Stimulated activated CD4-positive, alpha-beta T cell treated with anti-CD3 and anti-CD28 coated beads, TNF-alpha, amount 100 ng/mL, for 1 hour (primary cell): ENCODE data around the gene GJD2.

Source experiments
- DNase-seq, 3 donors: peaks; one replicate each; pipeline ENCODE4 v3.0.0-alpha.2; 2020; ENCODE audit warnings: low read depth in 3 of 3, low spot score in 1 of 3

GJD2 gene

DNA sequence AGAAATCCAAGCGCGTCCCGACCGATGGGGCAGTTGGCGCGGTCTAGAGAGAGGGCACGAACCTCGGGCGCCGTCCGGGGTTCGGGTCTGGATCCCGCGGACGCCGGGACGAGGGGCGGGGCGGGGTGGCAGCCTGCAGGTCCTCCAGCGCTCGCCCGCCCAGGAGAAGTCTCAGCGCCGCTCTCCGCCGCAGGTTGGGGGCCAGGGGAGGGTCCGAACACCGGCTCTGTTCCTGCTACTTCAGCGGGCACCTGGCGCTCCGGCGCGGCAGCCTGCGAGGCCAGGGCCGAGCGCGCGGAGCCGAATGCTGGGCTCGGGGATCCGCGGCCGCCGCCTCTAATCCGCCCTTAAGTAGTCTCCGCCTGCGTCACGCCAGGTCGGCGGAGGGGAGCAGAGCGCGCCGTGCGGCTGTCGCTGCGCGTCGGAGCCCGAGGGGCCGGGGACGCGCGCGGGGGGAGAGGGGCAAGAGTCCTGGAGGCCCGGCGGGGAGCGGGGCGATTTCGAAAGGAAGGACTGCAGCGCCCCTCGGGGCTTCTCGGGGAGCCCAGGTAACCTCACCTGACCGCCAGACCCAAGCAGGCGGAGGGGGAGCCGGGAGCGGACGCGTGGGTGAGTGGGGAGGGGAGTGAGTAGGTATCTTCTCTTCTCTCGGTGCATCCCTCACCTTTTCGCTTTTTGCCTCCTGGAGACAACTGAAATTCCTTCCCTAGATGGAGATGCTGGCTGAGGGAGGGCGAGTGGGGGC, at the start of gene GJD2:
Gene GJD2 (minus strand): TSS at position 325 of the 745 bp plus-strand sequence. CDS start 510 bp downstream, outside the sequence.
- DNase-seq = no peak

- no peak for DNase-seq
Measured at GRCh38 chr15:34804113-34804512, 49.3 kb upstream of the GJD2 start.

- no peak for DNase-seq
Measured at GRCh38 chr15:34802803-34803750, 48.3 kb upstream of the GJD2 start.

- no peak for DNase-seq
Measured at GRCh38 chr15:34802371-34802770, 47.6 kb upstream of the GJD2 start.

DNA sequence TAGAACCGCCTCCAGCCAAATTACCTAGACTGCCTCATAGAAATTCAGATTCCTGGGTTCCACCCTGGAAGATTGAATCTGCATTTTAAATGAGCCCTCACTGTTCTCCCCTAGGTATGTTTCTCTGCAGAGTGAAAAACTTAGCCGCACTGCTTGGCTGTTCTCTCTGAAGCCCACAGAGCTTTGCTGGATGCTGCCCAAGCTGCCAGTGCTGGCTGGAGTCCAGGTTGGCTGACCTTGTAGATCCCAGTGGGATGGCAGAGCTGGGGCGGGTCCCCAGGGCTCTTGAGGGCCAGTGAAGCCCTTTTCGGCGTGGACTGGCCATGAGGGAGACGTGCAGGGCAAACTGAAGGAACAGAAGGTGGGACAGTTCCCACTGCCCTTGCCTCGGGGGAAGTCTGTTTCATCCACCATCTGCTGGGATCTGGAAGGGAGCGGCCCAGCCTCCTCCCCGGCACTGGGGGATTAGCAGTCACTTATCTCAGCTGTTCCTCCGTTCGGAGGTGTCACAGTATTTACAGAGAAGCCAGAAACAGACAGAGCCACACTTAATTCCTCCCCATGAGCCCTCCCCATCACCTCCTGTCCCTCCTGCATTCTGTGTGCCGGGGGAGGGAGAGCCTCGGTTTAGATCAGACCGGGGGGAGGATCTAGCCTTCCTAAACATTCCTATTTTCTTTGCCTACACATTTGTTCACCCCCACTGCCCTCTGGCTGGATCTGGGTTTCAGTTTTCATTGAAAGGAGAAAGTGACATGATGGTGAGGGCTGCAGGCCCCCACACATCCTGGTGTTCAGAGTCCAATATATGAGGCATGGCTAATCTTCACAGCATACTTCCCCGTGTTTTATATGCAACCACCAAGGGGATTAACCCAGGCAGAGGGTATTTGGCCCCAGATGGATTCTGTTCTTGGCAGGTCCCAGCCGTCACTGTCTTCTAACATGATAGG, 44.6 kb upstream of the GJD2 start:
- no peak for DNase-seq

DNA sequence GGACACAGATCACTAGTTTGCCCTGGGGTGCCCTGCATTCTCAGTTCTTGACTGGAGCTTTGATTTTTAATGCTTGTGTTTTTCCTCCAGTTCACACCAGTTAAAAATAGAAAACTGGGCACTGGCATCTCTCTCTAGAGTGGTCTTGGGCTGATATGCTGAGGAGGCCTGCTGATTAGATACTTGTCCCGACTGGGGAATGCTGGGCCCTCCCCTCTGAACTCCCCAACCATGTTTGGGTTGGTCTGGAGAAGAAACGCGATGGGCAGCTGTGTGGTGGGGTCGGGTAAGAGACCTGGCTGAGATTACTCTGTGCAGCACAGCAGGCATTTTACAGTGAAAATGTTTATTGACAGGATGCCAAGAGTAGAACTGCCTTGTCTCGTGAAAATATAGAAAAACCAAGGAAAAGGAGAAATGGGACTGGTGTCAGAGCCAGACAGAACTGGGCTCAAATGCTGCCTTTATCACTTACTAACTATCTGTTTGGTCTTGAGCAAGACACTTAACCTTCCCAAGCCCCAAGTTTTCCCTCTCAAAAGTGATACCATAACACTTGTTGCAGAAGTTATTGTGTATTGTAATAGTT, 42.1 kb upstream of the GJD2 start:
- DNase-seq = no peak

DNA sequence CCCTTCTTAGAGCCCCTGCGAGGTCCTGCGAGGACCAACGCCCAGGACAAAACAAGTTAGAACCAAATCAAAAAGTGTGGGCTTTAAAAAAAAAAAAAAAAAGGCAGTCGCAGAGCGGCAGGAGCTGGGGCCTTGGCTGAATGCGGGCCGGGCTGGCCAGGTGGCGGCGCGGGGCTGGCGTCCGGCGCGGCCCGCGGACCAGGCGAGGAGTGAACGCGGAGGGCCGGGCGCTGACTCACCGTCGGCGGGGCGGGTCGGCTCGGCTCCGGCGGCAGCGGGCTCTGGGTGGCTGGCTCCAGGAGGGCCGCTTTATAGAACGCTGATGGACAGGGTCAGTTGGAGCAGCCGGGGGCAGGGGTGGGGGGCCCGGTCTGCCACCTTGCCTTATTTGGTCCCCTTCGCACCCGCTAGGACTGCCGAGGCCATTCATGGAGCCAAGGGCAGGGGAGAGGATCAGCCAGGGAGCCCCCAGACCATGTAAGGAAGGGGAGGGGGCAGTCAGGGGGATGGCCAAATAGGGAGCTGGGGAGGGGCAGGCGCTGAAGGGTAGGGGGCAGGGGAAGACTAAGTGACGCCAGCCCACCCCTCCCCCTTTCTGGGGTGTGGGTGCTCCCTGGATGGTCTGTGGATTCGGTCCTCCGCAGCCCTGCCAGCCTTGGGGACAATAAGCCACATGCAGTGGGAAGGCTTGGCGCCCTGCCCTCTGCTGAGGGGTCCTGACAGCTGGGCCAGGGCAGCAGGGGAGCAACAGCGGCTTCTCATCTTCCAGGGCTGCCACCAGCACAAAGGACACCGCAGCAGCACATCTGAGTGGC, 40.7 kb upstream of the GJD2 start, which contains the start of gene ACTC1:
Gene ACTC1 (minus strand): TSS at position 283 of the 815 bp plus-strand sequence. CDS start 741 bp downstream, outside the sequence.
- no peak for DNase-seq

DNA sequence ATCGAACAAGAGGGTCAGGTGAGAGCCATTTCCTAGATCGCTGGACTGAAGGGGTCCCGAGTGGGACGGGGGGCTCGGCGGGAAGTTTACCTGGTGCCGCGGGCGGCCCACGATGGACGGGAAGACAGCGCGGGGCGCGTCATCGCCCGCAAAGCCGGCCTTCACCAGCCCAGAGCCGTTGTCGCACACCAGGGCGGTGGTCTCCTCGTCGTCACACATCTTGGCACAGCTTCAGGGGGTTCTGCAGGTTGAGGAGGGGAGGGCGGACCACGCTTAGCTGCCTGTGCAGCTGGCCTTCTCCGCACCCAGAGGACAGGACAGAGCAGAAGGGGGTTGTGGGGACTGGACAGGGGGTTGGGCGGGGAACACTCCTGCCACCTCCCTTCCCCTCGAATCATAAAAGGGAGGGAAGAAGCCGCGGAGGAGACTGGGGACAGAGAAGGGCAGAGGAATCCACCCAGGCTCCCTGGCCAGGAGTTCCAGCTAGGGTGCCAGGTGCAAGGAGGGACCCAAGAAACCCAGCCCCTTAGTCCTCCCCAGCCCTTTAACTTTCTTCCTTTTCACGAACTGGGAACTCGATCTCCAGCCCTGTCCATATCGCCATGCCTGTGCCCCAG, 39.9 kb upstream of the GJD2 start:
- no peak for DNase-seq

GRCh38 chr15:34793901-34794300, 39.1 kb upstream of the GJD2 start:
- DNase-seq = no peak

GRCh38 chr15:34793071-34793470, 38.3 kb upstream of the GJD2 start:
- no peak for DNase-seq

- DNase-seq = no peak
Measured at GRCh38 chr15:34791701-34792100, 36.9 kb upstream of the GJD2 start.

DNA sequence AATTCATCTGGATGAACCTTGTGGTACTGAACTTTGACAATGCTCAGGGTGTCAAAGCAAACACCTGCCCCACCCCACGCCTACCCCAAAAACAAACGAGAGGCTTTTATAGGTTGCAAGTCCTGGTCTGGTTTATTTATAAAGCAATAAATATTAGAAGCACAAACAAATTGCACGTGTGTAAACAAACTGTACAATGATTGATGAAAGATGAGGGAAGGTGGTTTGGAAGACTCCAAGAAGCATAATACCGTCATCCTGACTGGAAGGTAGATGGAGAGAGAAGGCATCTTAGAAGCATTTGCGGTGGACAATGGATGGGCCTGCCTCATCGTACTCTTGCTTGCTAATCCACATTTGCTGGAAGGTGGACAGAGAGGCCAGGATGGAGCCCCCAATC, 35.3 kb upstream of the GJD2 start:
- no peak for DNase-seq

GRCh38 chr15:34789326-34789725, 34.5 kb upstream of the GJD2 start:
- DNase-seq = no peak

- DNase-seq = no peak
Measured at GRCh38 chr15:34786206-34786605, 31.4 kb upstream of the GJD2 start.

GRCh38 chr15:34783991-34784390, 29.2 kb upstream of the GJD2 start:
- no peak for DNase-seq

- DNase-seq = no peak
Measured at GRCh38 chr15:34783431-34783830, 28.6 kb upstream of the GJD2 start.

DNA sequence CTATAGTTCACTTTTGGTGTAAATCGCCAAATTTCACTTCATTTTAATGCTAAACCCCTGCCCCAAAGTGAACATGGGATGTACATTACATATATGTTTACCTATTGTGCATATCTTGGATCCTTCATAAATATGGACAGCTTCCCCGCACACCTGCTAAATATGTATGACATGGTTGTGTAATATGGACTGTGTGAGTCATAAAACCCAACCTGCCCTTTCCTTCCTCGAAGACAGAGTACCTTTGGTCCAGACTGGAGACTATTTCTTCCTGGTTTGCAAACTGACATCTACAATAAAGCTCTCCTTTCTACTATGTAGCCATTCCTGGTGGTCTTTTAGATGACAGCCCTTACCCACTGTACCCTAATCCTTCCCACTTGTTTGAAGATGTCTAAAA, 28.1 kb upstream of the GJD2 start:
- DNase-seq = no peak

GRCh38 chr15:34780725-34781124, 25.9 kb upstream of the GJD2 start:
- no peak for DNase-seq

- no peak for DNase-seq
Measured at GRCh38 chr15:34776606-34777105, 21.9 kb upstream of the GJD2 start.
